ENCODE measurements around the gene SLC9A8. TPM values are rescaled to one million over a fixed set of nuclear protein-coding genes. Genes with fewer than 3 reads are reported as not detected.

Gene SLC9A8
- total RNA-seq, 1 experiment from 2014 or later = 7.5 TPM

DNA sequence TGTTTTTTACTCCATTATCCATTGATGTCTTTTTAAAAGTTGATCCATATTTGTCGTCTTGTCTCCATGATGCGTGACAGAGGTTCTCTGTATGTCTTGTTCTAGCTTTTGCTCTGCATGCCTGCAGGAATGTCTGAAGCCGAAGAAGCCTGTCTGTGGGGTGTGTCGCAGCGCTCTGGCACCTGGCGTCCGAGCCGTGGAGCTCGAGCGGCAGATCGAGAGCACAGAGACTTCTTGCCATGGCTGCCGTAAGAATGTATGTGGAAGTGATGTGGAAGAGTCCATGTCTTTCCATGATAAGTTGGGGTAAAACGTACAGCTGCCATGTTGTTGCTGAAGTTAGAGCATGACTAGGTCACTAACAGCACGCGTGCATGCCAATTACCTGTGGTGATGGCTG is 128.8 kb downstream of the SLC9A8 start:
- Histone ChIP-seq H3K23ac (ENCODE audit: insufficient read length, low read depth, low read length) (no peak overlapping the region), H4K91ac (ENCODE audit: insufficient read length, low read depth, low read length) (no peak overlapping the region), H2BK20ac (ENCODE audit: low read depth, low read length, poor library complexity, severe bottlenecking) (no peak overlapping the region), H2BK5ac (ENCODE audit: insufficient read length, low read length) (no peak overlapping the region), H3K27me3 (ENCODE audit: insufficient read depth, low read length) (no peaks in the 10 kb centered on the region), H2AFZ (ENCODE audit: low read length) (no peak overlapping the region), H3K79me2 (ENCODE audit: insufficient read depth, low read length) (peaks cover 42% of the 10 kb centered on the region), H3T11ph (ENCODE audit: low read length) (no peak overlapping the region), H3K27ac (ENCODE audit: insufficient read length, low read depth, low read length) (no peak overlapping the region), H3K9me3 (ENCODE audit: control insufficient read depth, low read depth, low read length) (no peaks in the 10 kb centered on the region), H4K8ac (replicated peaks; ENCODE audit: insufficient read length, low read depth, low read length) (no peak overlapping the region), H3K23me2 (ENCODE audit: insufficient read length, low read depth, low read length, poor library complexity, severe bottlenecking) (peaks cover 9% of the 10 kb centered on the region), H3K14ac (ENCODE audit: insufficient read depth, low read length) (no peak overlapping the region), H3K4me1 (ENCODE audit: insufficient read depth, low read length) (peaks cover 4% of the 10 kb centered on the region; the same call in 1 of the 2 replicates), H2BK15ac (ENCODE audit: low read depth, low read length) (no peak overlapping the region), H3K79me1 (ENCODE audit: insufficient read depth, low read depth, low read length, poor library complexity, severe bottlenecking) (peaks cover 4% of the 10 kb centered on the region), H3K18ac (ENCODE audit: insufficient read length, low read depth, low read length) (no peak overlapping the region), H3K4me2 (ENCODE audit: insufficient read depth, insufficient read length, low read length) (no peak overlapping the region), H2BK120ac (ENCODE audit: low read depth, low read length, poor library complexity, severe bottlenecking) (no peak overlapping the region), H3K4ac (ENCODE audit: low read depth, low read length) (no peak overlapping the region), H2BK12ac (ENCODE audit: insufficient read length, low read depth, low read length) (no peak overlapping the region), H4K5ac (ENCODE audit: insufficient read length, low read depth, low read length) (no peak overlapping the region), H2AK5ac (ENCODE audit: insufficient read length, low read length) (no peak overlapping the region), H3K9ac (ENCODE audit: extremely low read depth, insufficient read length, low read length) (no peak overlapping the region), H4K20me1 (ENCODE audit: control insufficient read depth, insufficient read depth, insufficient read length) (no peaks in the 10 kb centered on the region), H3K56ac (ENCODE audit: insufficient read length, low read depth, low read length) (no peak overlapping the region)
- H3K27ac Mint-ChIP-seq = peak overlapping the region in 1 of 3 experiments; percentile 25; a peak in 3 of 7 replicates
- H3K27me3 Mint-ChIP-seq (ENCODE audit: low read depth) = no peaks in the 10 kb centered on the region
- DNase-seq = no peak
- H3K9me3 Mint-ChIP-seq = no peaks in the 10 kb centered on the region
- peaks cover 23 to 30% of the 10 kb centered on the region in 2 experiments for H3K4me1 Mint-ChIP-seq
- TF ChIP-seq, protein P1, sequence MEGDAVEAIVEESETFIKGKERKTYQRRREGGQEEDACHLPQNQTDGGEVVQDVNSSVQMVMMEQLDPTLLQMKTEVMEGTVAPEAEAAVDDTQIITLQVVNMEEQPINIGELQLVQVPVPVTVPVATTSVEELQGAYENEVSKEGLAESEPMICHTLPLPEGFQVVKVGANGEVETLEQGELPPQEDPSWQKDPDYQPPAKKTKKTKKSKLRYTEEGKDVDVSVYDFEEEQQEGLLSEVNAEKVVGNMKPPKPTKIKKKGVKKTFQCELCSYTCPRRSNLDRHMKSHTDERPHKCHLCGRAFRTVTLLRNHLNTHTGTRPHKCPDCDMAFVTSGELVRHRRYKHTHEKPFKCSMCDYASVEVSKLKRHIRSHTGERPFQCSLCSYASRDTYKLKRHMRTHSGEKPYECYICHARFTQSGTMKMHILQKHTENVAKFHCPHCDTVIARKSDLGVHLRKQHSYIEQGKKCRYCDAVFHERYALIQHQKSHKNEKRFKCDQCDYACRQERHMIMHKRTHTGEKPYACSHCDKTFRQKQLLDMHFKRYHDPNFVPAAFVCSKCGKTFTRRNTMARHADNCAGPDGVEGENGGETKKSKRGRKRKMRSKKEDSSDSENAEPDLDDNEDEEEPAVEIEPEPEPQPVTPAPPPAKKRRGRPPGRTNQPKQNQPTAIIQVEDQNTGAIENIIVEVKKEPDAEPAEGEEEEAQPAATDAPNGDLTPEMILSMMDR (conservative IDR thresholded peaks at IDR 0.05) = no peak
- no peak overlapping the region for H3K4me3 Mint-ChIP-seq
- H3K36me3 Mint-ChIP-seq (ENCODE audit: insufficient read depth in 1 of 3, low read depth in 3 of 3) = peaks cover 21 to 63% (median 62%) of the 10 kb centered on the region in 3 experiments; a peak in 6 of 7 replicates
- no CpG with 5 or more reads among the region's 15 CpGs for WGBS (ENCODE audit: extremely low coverage, insufficient read length, low lambda C conversion rate)

Other genes with a start within 250 kb of the SLC9A8 start
- 18.9 and 20.0 TPM in 2 replicates for gene PTGIS, start 244.7 kb upstream of the SLC9A8 start, total RNA-seq (2021)
- gene B4GALT5, start 99.0 kb upstream of the SLC9A8 start, total RNA-seq (2021) = 75.9 and 77.0 TPM in 2 replicates
- gene SPATA2, start 102.7 kb downstream of the SLC9A8 start, total RNA-seq (2021) = 9.6 and 9.8 TPM in 2 replicates
- gene RNF114, start 123.6 kb downstream of the SLC9A8 start, total RNA-seq (2021) = 73.4 and 75.5 TPM in 2 replicates
- 6.4 and 7.0 TPM in 2 replicates for gene SNAI1, start 170.2 kb downstream of the SLC9A8 start, total RNA-seq (2021)

All from H9 (cell line).